ENCODE measurements around the gene SP110. TPM values are rescaled to one million over a fixed set of nuclear protein-coding genes. Genes with fewer than 3 reads are reported as not detected.

Gene SP110
- total and polyA plus RNA-seq, 2 of the 8 experiments (the other 6 are each of a cell fraction or from before 2014, with no cell fraction given) = 3.1 to 7.1 TPM

DNA sequence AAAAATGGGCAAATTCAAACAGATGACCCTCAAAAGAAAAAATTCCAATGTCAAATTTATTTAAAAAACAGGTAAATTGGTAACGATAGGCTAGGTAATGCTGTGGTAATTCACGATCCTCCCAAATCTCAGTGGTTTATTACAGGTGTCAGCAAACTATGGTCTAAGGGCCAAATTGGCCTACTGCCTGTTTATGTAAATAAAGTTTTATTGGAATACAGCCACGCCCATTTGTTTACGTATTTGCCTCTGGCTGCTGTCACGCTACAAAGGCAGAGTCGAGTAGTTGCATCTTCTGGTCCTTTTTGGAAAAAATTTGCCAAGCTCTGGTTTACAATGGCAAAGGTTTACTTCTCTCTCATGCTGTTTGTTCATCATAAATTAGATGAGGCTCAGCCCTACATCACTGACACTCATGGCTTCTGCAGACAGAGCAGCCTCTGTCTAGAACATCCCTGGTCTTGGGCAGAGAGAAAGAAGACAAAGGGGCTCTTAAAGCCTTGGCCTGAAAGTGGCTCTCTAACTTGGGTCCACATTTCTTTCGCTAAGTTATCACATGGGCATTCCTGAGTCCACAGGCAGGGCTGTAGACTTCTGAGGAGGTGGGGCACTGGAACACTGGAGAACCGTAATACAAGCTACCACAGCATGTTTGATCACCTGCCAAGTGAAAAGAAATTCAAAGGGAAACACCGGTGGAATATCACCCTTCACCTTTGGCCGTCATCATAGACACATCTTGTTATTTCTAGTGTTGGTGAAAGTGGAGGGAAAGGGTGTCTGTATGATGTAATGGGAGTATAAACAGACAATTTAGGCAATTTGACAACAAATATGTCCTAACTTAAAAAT is 34.8 kb downstream of the SP110 start:
- no peaks in the 10 kb centered on the region for H3K36me3 ChIP-seq (ENCODE audit: control insufficient read depth in 2 of 4, insufficient read depth in 4 of 4, low read length in 3 of 4)
- no peak for DNase-seq (ENCODE audit: low read depth in 1 of 2, low spot score in 2 of 2)
- no peaks in the 10 kb centered on the region for H3K23me2 ChIP-seq (ENCODE audit: low read depth, low read length)
- no peak overlapping the region for H3K4ac ChIP-seq (replicated peaks; ENCODE audit: insufficient read length, low read depth, low read length)
- H4K8ac ChIP-seq (ENCODE audit: extremely low read depth, insufficient read depth, low read length) = no peak overlapping the region
- TF ChIP-seq EGR1 (IDR thresholded peaks at IDR 0.05; ENCODE audit: borderline replicate concordance, low read depth, low read length) = no peak
- no peaks in the 10 kb centered on the region for H4K20me1 ChIP-seq (replicated peaks in 1 of 2; ENCODE audit: control insufficient read depth in 1 of 2, insufficient read depth in 2 of 2, low read length in 2 of 2)
- WGBS, 2 experiments (ENCODE audit: extremely low coverage in 1 of 2, insufficient coverage in 1 of 2, insufficient read length in 1 of 2, insufficient replicate concordance in 2 of 2, low coverage in 1 of 2, low lambda C conversion rate in 2 of 2, missing lambda C conversion rate in 1 of 2) = 84% methylated on average over 10 of the region's 10 CpGs; no CpG with 5 or more reads in 1 of the 2 experiments
- no peak overlapping the region for H2BK15ac ChIP-seq (ENCODE audit: low read length)
- no peak overlapping the region for H4K5ac ChIP-seq (ENCODE audit: insufficient read length, low read depth, low read length)
- no peak for FAIRE-seq
- no peak overlapping the region for H2BK20ac ChIP-seq (ENCODE audit: low read length)
- H3K4me1 ChIP-seq (replicated peaks in 1 of 4; ENCODE audit: control insufficient read depth in 3 of 4, insufficient read depth in 4 of 4, low read length in 3 of 4) = peaks cover 0 to 3% (median 0%) of the 10 kb centered on the region in 4 experiments; a peak in 1 of 7 replicates
- no peaks in the 10 kb centered on the region; a peak in 1 of 7 replicates for H3K27me3 ChIP-seq (replicated peaks in 1 of 4; ENCODE audit: control insufficient read depth in 3 of 4, extremely low read depth in 1 of 4, insufficient read depth in 3 of 4, low read length in 3 of 4)
- ChIA-PET CTCF (ENCODE audit: partially characterized antibody) (no interaction called here), POLR2A (ENCODE audit: partially characterized antibody) (no interaction called here)
- no peak overlapping the region for H3K14ac ChIP-seq (ENCODE audit: insufficient read length)
- no peak overlapping the region for H3K4me2 ChIP-seq (ENCODE audit: insufficient read depth in 1 of 2, low read depth in 2 of 2, low read length in 2 of 2)
- no peak overlapping the region for H3K27ac ChIP-seq (ENCODE audit: low read depth, low read length)
- no peak overlapping the region for H3K23ac ChIP-seq (ENCODE audit: insufficient read length)
- H3K56ac ChIP-seq (replicated peaks; ENCODE audit: insufficient read length, low read depth, low read length) = no peak overlapping the region
- H3K9me3 ChIP-seq (ENCODE audit: insufficient read depth in 2 of 2, low read depth in 1 of 2, low read length in 1 of 2) = peaks cover 0 to 4% of the 10 kb centered on the region in 2 experiments; a peak in 1 of 4 replicates
- no peak overlapping the region for H2AFZ ChIP-seq (ENCODE audit: low read length)
- no peak overlapping the region for H2BK120ac ChIP-seq (replicated peaks; ENCODE audit: low read depth, low read length)
- H3K79me1 ChIP-seq (ENCODE audit: low read depth, low read length) = no peaks in the 10 kb centered on the region
- no peak overlapping the region for H3K9ac ChIP-seq (replicated peaks in 1 of 4; ENCODE audit: extremely low read depth in 1 of 4, low read depth in 3 of 4, low read length in 3 of 4)
- H2BK5ac ChIP-seq (ENCODE audit: low read depth, low read length) = no peak overlapping the region
- H3K4me3 ChIP-seq (ENCODE audit: extremely low read depth in 1 of 4, insufficient read depth in 2 of 4, low read depth in 3 of 4, low read length in 4 of 4) = no peak overlapping the region
- no peaks in the 10 kb centered on the region for H3K79me2 ChIP-seq (ENCODE audit: control insufficient read depth in 1 of 2, insufficient read depth in 2 of 2, low read length in 2 of 2)
- no peak overlapping the region for H2BK12ac ChIP-seq (ENCODE audit: low read depth, low read length)
- no peak overlapping the region for H2AK5ac ChIP-seq (ENCODE audit: low read depth, low read length)
- no peak overlapping the region for H3K18ac ChIP-seq (ENCODE audit: extremely low read depth, low read length)
- no peak overlapping the region for H4K91ac ChIP-seq (replicated peaks; ENCODE audit: insufficient read length, low read length)
